Pancreas (tissue), 10 donors: ENCODE results near the gene PHLDB1. TPM values are rescaled to one million over a fixed set of nuclear protein-coding genes. Genes with fewer than 3 reads are reported as not detected.

Experiments used
- ATAC-seq, 4 donors: fragments of 200-7000 bp; cut with Tn5 transposase; one replicate each; pipeline versions ENCODE4 v1.8.0 to v1.9.1; 2020; ENCODE audit warnings: mild to moderate bottlenecking in 4 of 4, moderate library complexity in 4 of 4
- DNase-seq, 6 donors: peaks; one replicate each; pipeline ENCODE4 v3.0.0-alpha.2; 2020
- FAIRE-seq: peaks from 2 replicates; lab custom pipeline; 2012; peaks lifted over from hg19 to GRCh38; lab: Jason Lieb, UNC
- H3K27ac ChIP-seq, 4 donors: fragments of 200-600 bp; sonication (generic); 1 replicate in 3 of 4; 2 replicates in 1 of 4; pipeline versions ENCODE4 v1.5.0 to v1.8.0; 2020
- H3K27me3 ChIP-seq, 4 donors: fragments of 200-600 bp; one replicate each; pipeline ENCODE4 v1.8.0; 2021
- H3K36me3 ChIP-seq, 3 donors: fragments of 200-600 bp; sonication (generic) in 1 of 3; one replicate each; pipeline versions ENCODE4 v1.5.0 to v1.8.0; 2020 to 2021
- H3K4me1 ChIP-seq, 3 donors: fragments of 200-600 bp; one replicate each; pipeline ENCODE4 v1.8.0; 2021
- H3K4me3 ChIP-seq, 4 donors: fragments of 200-600 bp; sonication (generic) in 2 of 4; one replicate each; pipeline versions ENCODE4 v1.5.0 to v1.8.0; 2020 to 2021
- H3K9me3 ChIP-seq, 4 donors: fragments of 200-600 bp; one replicate each; pipeline ENCODE4 v1.8.0; 2021
- WGBS, 2 donors: extraction: QIAGEN DNeasy Blood & Tissue Kit; methylation state at CpG; one replicate each; pipeline ENCODE4 v1.1.7; 2013; 5-methylcytosine and 5-hydroxymethylcytosine counted together
- intact Hi-C, 3 donors: fragments of 100-400 bp; cut with DNase I; formaldehyde crosslinking; loops; one replicate each; pipeline versions ENCODE4 v1.11.1 to v1.14.2; 2022
- polyA plus RNA-seq, 2 donors: library from polyadenylated mRNA; stranded (reverse); fragments of 200-250 nt; gene quantifications; one replicate each; pipeline ENCODE4 v1.2.3, GENCODE V29; 2013
- total RNA-seq, 6 donors: library from RNA; stranded (reverse); fragmentation: NEBNext Ultra II Directional in 4 of 6; extraction: Animal tissue kit (Norgen Biotek cat#: 25700) in 4 of 6; gene quantifications; one replicate each; pipeline versions ENCODE4 v1.2.1 to v1.2.4, GENCODE V29; 2021 to 2023
- TF ChIP-seq, protein P1 (sequence below), 4 donors: fragments of 200-600 bp; sonication (generic) in 3 of 4; IDR thresholded peaks; one replicate each; pipeline versions ENCODE4 v1.5.0 to v1.8.0; 2021; ENCODE audit warnings: antibody characterized with exemption in 4 of 4
- donor health status: healthy with polysubstance abuse.
- donor health status: DM: no; HTN: no; CAD: no; lungs with moderate emphysema.
- donor health status: DM: no; HTN: no; CAD: no.
- donor health status: control.
- donor health status: control.
- donor health status: Bipolar disorder and iron deficiency.
- donor health status: DM: yes; HTN: yes; CAD: no.
- donor health status: DM: no; HTN: no; CAD: no.
- donor health status: DM: no; HTN: no; CAD: no.
- donor health status: DM: yes; HTN: yes; CAD: no.

Gene PHLDB1
- total RNA-seq (10 to 100 TPM; 29.3 to 66.6 (median 41.0) TPM), polyA plus RNA-seq (100 to 1,000 TPM; 152 to 153 TPM)

DNA sequence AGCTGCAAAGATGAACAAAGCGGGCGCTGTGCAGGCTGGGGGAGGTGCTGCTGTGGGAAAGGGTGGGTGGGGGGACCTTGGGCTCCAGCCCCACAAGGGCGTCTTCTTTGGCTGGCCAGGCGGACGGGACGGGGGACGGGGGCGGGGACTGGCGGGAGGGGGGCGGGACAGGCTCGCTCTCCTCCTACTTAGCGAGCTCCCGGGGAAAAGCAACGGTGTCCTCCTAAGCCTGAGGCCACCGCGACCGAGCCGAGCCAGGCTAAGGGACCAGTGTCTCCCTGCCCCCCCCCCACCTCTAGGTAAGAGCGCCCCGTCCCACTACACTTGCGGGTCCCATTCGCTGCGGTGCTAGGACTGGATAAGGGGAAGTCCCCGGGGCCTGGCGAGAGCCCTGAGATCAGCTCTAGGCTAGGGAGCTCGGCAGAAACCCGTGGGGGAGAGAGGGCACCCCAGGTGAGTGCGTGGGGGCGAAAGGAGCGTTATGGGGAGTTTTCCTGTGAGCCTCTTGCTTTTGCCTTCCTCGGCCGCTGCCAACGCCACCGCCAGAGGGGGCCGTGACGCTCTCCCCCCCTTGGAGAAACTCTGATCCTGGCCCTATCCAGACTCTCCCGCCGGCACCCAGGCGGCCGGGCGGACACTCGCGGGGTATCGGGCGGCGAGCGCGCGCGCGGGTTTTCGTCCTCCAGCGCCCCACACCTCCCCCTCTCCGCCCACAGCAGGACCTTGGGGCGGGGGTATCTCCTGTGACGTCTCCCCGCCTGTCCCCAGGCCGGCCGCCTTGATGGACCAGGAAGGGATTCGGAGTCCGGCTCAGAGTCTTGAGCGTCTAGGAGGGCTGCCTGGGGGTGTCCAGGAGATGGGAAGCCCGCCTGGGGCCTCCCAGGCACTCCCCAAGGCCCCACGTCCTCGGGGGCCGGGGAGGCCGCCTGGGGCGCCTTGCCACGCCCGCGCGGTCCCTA lies at the start of gene PHLDB1:
PHLDB1 (plus strand) TSS at position 215 of the 959 bp plus-strand sequence. CDS start 6,222 bp downstream, outside the sequence.
- peak in 5 of 6 donors; percentile 59 to 84 (median 68) for DNase-seq
- Histone ChIP-seq H3K9me3 (no peaks in the 10 kb centered on the region), H3K4me1 (peaks cover 0 to 11% (median 0%) of the 10 kb centered on the region in 3 donors), H3K27me3 (no peaks in the 10 kb centered on the region), H3K36me3 (no peaks in the 10 kb centered on the region), H3K4me3 (peak within 1 kb of the TSS; percentile 38 to 79 (median 60)), H3K27ac (peak within 1 kb of the TSS; percentile 65 to 78 (median 72))
- WGBS, 2 donors: 0 to 2% methylated on average over 65 to 72 of the region's 72 CpGs
- ATAC-seq: peak; percentile 41 to 65 (median 61)
- TF ChIP-seq, protein P1, sequence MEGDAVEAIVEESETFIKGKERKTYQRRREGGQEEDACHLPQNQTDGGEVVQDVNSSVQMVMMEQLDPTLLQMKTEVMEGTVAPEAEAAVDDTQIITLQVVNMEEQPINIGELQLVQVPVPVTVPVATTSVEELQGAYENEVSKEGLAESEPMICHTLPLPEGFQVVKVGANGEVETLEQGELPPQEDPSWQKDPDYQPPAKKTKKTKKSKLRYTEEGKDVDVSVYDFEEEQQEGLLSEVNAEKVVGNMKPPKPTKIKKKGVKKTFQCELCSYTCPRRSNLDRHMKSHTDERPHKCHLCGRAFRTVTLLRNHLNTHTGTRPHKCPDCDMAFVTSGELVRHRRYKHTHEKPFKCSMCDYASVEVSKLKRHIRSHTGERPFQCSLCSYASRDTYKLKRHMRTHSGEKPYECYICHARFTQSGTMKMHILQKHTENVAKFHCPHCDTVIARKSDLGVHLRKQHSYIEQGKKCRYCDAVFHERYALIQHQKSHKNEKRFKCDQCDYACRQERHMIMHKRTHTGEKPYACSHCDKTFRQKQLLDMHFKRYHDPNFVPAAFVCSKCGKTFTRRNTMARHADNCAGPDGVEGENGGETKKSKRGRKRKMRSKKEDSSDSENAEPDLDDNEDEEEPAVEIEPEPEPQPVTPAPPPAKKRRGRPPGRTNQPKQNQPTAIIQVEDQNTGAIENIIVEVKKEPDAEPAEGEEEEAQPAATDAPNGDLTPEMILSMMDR (IDR thresholded peaks at IDR 0.05): peak in 2 of 4 donors; percentile 18 to 19
- intact Hi-C loops: no loop called here
- FAIRE-seq: no peak

DNA sequence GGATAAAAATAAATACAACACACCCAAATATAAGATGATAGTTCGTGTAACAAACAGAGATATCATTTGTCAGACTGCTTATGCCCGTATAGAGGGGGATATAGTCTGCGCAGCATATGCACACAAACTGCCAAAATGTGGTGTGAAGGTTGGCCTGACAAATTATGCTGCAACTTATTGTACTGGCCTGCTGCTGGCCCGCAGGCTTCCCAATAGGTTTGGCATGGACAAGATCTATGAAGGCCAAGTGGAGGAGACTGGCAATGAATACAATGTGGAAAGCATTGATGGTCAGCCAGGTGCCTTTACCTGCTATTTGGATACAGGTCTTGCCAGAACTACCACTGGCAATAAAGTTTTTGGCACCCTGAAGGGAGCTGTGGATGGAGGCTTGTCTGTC lies 46.6 kb upstream of the PHLDB1 start:
- H3K9me3 ChIP-seq: no peaks in the 10 kb centered on the region
- intact Hi-C loops: no loop called here
- no peaks in the 10 kb centered on the region for H3K27me3 ChIP-seq
- 88 to 94% methylated on average over 4 of the region's 4 CpGs for WGBS, 2 donors
- no peaks in the 10 kb centered on the region for H3K4me1 ChIP-seq
- no peak overlapping the region for H3K27ac ChIP-seq
- peaks cover 0 to 5% (median 3%) of the 10 kb centered on the region in 3 donors for H3K36me3 ChIP-seq
- TF ChIP-seq, protein P1 (IDR thresholded peaks at IDR 0.05): no peak
- DNase-seq (no peak), ATAC-seq (no peak), FAIRE-seq (no peak)
- no peak overlapping the region for H3K4me3 ChIP-seq

DNA sequence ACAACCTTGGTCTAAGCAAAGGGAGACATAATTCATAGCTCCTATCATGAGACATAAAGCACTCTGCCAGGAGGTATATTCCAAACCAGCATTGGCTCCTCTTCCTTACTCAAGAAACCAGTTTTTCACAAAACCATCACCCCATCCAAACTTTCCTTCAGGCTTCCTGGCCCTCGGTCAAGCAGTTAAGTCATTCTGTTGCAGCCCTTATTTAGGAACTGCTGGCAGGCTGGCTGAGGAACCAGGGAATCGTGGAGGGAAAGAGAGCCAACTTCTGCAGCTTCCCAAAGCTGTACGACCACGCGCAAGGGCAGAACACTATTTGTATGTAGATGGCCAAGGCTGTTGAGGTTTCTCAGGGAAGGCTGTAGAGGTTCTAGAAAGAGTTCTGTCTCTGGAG lies 42.4 kb upstream of the PHLDB1 start:
- Histone ChIP-seq H3K9me3 (no peaks in the 10 kb centered on the region), H3K4me3 (peak overlapping the region in 2 of 4 donors; percentile 55 to 64), H3K4me1 (no peaks in the 10 kb centered on the region), H3K27me3 (no peaks in the 10 kb centered on the region), H3K27ac (no peak overlapping the region), H3K36me3 (no peaks in the 10 kb centered on the region)
- intact Hi-C loops: no loop called here
- TF ChIP-seq, protein P1 (IDR thresholded peaks at IDR 0.05): no peak
- WGBS, 2 donors: 26 to 40% methylated on average over 5 of the region's 5 CpGs
- DNase-seq (no peak), FAIRE-seq (no peak), ATAC-seq (peak in 3 of 4 donors; percentile 4 to 17 (median 4))

DNA sequence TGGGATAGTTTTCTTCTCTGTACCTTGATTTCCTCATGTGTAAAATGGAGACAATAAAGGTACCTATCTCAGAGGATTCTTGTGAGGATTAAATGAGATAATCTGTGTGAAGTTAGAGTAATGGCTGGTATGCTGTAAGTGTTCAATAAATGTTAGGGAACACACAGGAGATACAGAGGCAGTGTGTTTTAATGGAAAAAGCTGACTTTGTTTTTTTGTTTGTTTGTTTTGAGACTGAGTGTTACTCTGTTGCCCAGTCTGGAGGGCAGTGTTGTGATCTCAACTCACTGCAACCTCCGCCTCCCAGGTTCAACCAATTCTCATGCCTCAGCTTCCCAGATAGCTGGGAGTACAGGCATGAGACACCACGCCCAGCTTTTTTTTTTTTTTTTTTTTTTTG lies 37.7 kb upstream of the PHLDB1 start:
- Histone ChIP-seq H3K27ac (no peak overlapping the region), H3K27me3 (no peaks in the 10 kb centered on the region), H3K4me1 (peaks cover 6 to 16% (median 6%) of the 10 kb centered on the region in 3 donors), H3K4me3 (no peak overlapping the region), H3K36me3 (no peaks in the 10 kb centered on the region), H3K9me3 (no peaks in the 10 kb centered on the region)
- ATAC-seq (no peak), FAIRE-seq (no peak), DNase-seq (no peak)
- 74 to 86% methylated on average over 2 of the region's 2 CpGs for WGBS, 2 donors
- intact Hi-C loops: no loop called here
- TF ChIP-seq, protein P1 (IDR thresholded peaks at IDR 0.05): no peak
